HUES6 (cell line): ENCODE measurements around the gene MED31.

ENCODE experiments used
- H3K27ac ChIP-seq: 2 replicates; pipeline ENCODE4 v1.7.0; 2013; ENCODE audit warnings: low read depth, mild to moderate bottlenecking, low read length, inconsistent platforms
- H3K27me3 ChIP-seq: 2 replicates; pipeline ENCODE4 v1.6.1; 2013; ENCODE audit warnings: low read length; ENCODE audit not compliant: control insufficient read depth, insufficient read depth
- H3K36me3 ChIP-seq: 2 replicates; pipeline ENCODE4 v1.6.1; 2013; ENCODE audit warnings: low read length; ENCODE audit not compliant: control insufficient read depth, insufficient read depth
- H3K4me1 ChIP-seq: 2 replicates; pipeline ENCODE4 v1.6.1; 2013; ENCODE audit warnings: low read length; ENCODE audit not compliant: control insufficient read depth, insufficient read depth
- H3K4me3 ChIP-seq: 2 replicates; pipeline ENCODE4 v1.5.1; 2013; ENCODE audit warnings: low read depth, low read length
- H3K9ac ChIP-seq: one replicate; pipeline ENCODE4 v1.6.1; 2013; ENCODE audit warnings: mild to moderate bottlenecking, low read length
- H3K9me3 ChIP-seq: 2 replicates; pipeline ENCODE4 v1.6.1; 2013; ENCODE audit warnings: low read depth, low read length; ENCODE audit not compliant: control insufficient read depth, insufficient read depth

Gene MED31

DNA sequence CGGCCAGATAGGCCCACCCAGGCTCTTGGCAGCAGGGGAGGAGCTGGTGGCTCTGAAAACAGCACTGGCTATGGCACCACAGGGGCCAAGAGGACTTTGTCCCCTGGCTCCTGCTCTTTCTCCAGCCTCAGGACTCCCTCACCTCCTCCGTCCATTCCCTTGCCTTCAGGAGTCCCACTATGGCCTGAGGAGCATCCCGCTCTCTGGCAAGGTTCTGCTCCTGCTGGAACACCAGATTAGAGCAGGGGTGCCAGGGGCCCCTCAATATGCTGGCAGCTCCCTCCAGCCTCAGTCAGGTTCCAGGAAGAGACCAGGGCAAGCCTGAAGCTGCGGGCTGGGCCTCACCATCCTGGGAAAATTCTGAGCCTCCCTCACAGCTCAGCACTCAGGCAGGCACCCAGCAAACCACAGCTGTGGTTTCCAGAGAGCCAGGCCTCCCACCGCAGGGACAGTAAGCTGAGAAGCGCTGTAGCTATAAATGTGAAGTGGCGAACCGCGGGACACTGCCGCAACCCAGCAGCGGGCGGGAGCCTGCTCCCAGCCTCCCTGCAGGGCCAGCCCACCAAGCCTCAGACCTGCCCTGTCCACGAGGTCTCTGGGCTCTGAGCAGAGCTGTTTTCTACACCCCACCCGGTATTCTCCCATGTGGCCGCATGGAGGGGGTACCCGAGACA, 25.9 kb upstream of the MED31 start:
- H3K36me3 ChIP-seq, result no peaks in the 10 kb centered on the region
- no peaks in the 10 kb centered on the region for H3K9me3 ChIP-seq
- no peak overlapping the region for H3K9ac ChIP-seq
- no peak overlapping the region for H3K4me3 ChIP-seq
- no peaks in the 10 kb centered on the region for H3K27me3 ChIP-seq
- H3K4me1 ChIP-seq, result peaks cover 12% of the 10 kb centered on the region; the same call in 1 of the 2 replicates
- no peak overlapping the region for H3K27ac ChIP-seq

DNA sequence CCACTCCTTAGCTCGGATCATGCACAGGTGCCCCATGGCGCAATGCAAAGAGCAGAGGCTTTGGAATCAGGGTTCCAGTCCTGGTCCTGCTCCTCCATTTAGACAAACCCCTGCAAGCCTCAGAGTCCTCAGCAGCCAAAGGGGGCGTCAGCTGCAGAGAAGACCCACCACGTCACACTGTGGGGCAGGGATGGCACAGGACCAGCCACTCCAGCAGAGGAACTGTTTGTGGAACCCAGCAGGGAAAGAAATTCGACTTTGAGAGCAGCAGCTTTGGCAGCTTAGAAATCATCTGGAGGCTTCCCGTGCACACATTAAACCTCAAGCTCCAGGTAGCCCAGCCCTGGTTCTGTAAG, 25.4 kb upstream of the MED31 start:
- no peaks in the 10 kb centered on the region for H3K9me3 ChIP-seq
- peaks cover 12% of the 10 kb centered on the region; the same call in 1 of the 2 replicates for H3K4me1 ChIP-seq
- no peak overlapping the region for H3K9ac ChIP-seq
- no peaks in the 10 kb centered on the region for H3K27me3 ChIP-seq
- H3K4me3 ChIP-seq, result no peak overlapping the region
- H3K36me3 ChIP-seq, result no peaks in the 10 kb centered on the region
- no peak overlapping the region for H3K27ac ChIP-seq

DNA sequence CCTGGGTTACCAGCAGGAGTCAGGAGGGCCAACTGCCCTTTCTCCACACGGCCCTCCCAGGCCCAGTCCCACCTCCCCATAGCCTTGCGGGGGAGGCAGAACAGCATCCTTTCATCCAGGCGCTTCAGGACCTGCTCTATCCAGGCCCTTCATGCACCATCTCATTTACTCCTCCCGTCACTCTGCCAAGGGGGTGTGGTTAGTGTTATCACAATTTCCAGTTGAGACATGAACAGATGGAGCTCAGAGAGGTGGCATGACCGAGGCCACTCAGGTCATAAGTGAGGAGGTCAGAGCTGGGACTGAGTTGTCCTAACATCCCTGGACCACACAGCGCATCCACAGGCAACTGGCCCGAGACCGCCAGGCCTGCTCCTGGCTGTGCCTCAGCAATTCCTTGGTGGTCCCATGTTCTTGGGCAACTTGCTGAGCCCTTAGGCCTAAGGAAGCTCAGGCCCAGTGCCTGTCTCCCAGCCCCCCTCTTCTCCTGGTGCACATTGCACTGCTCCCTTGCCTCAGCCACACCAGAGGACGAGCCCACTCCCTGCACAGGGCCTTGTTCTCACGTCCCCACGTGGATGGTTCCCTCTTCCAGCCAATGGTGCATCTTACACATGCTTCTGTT, 23.9 kb upstream of the MED31 start:
- Histone ChIP-seq H3K27ac (no peak overlapping the region), H3K27me3 (no peaks in the 10 kb centered on the region), H3K36me3 (no peaks in the 10 kb centered on the region), H3K4me3 (no peak overlapping the region), H3K9ac (no peak overlapping the region), H3K4me1 (peaks cover 12% of the 10 kb centered on the region; the same call in 1 of the 2 replicates), H3K9me3 (no peaks in the 10 kb centered on the region)

DNA sequence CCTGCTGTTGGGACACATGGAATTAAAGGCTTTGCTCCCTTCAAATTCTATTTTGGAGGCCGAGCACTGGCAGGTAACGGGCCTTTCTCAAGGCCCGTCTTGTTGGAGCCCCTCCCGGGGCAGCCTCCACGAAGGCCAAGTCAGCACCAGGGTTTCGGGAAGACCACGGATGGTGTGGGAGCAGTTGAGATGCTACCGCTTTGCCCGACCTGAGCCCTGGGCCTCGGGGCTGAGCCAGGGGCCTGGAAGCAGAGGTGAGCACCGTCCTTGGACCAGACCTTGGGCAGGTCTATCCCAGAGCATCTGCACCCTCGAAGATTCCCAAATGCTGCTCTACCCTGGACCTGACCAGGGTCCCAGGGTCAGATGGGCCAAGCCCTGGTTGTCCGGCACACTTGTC, 23.2 kb upstream of the MED31 start:
- no peaks in the 10 kb centered on the region for H3K36me3 ChIP-seq
- no peak overlapping the region for H3K27ac ChIP-seq
- H3K4me1 ChIP-seq, result peaks cover 12% of the 10 kb centered on the region; the same call in 1 of the 2 replicates
- no peaks in the 10 kb centered on the region for H3K9me3 ChIP-seq
- H3K4me3 ChIP-seq, result no peak overlapping the region
- H3K27me3 ChIP-seq, result no peaks in the 10 kb centered on the region
- H3K9ac ChIP-seq, result no peak overlapping the region

DNA sequence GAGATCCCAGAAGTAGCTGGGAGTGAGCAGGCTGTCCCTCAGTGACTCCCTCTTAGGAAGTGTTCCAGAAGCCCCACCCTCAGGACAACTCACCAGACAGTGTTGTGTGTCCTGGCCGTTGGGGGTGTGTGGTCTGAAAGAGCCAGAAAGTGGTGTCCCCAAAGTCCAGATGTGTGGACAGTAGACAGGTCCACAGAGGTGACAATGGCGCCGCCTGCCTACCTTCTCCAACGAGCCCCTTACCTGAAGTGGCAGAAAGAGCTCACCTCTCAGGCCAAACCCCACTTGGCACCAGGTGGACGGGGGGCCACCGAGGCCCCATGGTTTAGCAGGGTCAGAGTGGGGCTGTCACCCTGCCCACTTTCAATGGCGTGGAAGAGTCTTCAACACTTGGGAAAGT, 20.0 kb upstream of the MED31 start:
- Histone ChIP-seq H3K9ac (no peak overlapping the region), H3K27ac (no peak overlapping the region), H3K9me3 (no peaks in the 10 kb centered on the region), H3K4me1 (peaks cover 5% of the 10 kb centered on the region; the same call in 1 of the 2 replicates), H3K4me3 (no peak overlapping the region), H3K36me3 (no peaks in the 10 kb centered on the region), H3K27me3 (no peaks in the 10 kb centered on the region)

DNA sequence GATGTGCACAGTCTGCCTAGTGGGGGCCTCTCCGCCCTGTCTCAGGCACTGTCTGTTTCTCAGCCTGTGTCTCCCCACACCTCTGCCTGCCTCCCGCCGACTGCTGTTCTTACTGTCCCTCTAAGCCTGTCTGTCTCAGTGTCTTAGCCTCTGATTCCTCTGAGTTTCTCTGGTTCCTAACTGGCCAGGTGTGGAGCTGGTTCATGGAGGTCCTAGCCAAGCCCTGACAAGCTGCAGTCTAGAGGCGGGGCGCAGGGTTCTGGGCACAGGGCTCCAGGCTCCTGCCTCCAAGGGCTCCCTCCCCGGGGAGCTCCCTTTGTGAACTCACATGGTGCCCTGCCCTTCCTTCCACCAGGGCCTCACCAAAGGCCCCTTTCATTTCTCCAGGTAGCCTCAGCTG, 19.6 kb upstream of the MED31 start:
- no peak overlapping the region for H3K4me3 ChIP-seq
- H3K9me3 ChIP-seq, result no peaks in the 10 kb centered on the region
- H3K4me1 ChIP-seq, result peaks cover 1% of the 10 kb centered on the region; the same call in 1 of the 2 replicates
- no peaks in the 10 kb centered on the region for H3K27me3 ChIP-seq
- no peaks in the 10 kb centered on the region for H3K36me3 ChIP-seq
- H3K9ac ChIP-seq, result no peak overlapping the region
- H3K27ac ChIP-seq, result no peak overlapping the region

DNA sequence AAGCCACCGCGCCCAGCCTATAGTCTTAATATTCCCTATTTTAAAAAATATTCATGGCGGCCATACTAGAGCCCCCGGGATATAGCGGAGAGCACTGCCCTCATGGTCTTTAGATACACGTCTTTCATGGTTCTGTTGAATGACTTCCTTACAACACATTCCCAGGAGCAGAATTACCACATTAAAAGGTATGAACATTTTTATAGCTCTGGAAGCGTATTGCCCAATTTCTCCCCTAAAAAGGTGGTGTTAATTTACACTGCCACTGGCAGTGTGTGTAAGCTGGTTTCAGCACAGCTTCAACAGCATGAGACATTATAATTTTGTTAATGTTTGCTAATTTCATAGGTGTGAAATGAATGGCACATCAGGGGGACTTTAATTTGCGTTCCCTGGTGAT, 19.2 kb upstream of the MED31 start:
- no peaks in the 10 kb centered on the region for H3K9me3 ChIP-seq
- H3K36me3 ChIP-seq, result no peaks in the 10 kb centered on the region
- H3K27me3 ChIP-seq, result no peaks in the 10 kb centered on the region
- H3K27ac ChIP-seq, result no peak overlapping the region
- no peak overlapping the region for H3K4me3 ChIP-seq
- no peaks in the 10 kb centered on the region for H3K4me1 ChIP-seq
- no peak overlapping the region for H3K9ac ChIP-seq

DNA sequence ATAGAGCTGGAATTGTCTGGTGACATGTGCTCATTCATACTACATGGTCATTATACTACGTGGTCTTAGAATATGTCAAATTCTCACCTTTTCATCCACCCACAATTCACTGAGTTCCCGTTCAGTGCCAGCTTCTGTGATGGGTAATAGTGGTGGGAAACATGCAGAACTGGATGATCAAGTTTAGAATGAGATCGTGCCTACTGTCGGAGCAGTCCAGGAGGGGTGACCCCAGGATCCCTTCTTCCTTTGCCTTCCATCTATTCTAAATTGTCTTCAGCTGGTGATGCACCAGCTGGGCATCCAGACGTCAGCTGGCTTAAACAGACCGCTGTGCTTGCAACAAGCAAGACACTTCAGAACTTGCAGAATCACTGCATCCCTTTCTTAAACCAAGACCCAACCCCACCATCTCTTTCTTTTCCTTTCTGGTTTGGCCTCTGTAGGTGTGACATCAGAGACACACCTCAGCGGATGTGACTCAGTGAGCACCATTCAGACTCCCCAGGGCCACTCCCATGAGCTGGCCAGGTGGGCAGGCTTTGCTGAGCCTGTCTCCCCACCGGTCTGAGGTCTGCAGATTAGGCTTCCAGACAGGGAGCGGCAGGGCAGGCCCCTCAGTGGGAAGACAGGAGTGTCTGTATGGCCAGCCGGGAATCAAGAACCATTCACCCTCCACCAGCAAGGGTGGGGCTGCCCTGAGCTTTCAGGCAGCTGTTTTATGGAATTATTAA, 18.2 kb upstream of the MED31 start:
- H3K27ac ChIP-seq, result no peak overlapping the region
- H3K9me3 ChIP-seq, result no peaks in the 10 kb centered on the region
- no peaks in the 10 kb centered on the region for H3K4me1 ChIP-seq
- H3K27me3 ChIP-seq, result peaks cover 4% of the 10 kb centered on the region; the same call in 1 of the 2 replicates
- no peak overlapping the region for H3K4me3 ChIP-seq
- H3K9ac ChIP-seq, result no peak overlapping the region
- H3K36me3 ChIP-seq, result no peaks in the 10 kb centered on the region

DNA sequence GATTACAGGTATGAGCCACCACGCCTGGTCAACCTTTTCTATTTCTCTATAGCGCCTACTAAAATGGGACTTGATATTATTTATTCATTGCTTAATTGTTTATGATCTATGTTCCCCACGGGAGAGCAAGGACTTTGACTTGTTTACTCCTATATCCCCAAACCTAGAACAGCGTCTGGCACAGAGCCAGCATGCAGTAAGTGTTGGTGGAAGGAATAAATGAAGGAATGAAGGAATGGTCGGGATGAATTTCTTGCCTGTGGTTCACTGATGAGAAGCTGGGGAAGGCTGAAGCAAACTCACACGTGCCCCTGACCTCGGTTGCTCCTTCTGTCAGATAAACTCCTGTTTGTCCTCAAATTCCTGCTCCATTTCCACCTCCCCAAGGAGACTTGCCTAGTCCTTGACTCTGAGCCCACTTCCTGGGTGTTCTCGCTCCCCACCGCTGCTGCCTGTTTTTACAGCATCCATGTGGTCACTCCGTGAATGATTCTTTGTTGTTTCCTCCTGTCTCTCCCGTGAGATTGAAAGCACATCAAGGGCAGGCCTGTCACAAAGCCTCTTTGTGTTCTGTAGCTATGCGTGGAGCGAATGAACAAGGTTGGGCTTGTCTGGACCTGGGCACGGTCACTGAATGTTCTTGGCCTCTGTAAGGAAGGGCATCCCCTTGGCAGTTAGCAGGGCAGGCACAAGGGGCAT, 17.5 kb upstream of the MED31 start:
- Histone ChIP-seq H3K27ac (no peak overlapping the region), H3K4me1 (no peaks in the 10 kb centered on the region), H3K4me3 (no peak overlapping the region), H3K9ac (no peak overlapping the region), H3K27me3 (peaks cover 4% of the 10 kb centered on the region; the same call in 1 of the 2 replicates), H3K36me3 (no peaks in the 10 kb centered on the region), H3K9me3 (no peaks in the 10 kb centered on the region)

DNA sequence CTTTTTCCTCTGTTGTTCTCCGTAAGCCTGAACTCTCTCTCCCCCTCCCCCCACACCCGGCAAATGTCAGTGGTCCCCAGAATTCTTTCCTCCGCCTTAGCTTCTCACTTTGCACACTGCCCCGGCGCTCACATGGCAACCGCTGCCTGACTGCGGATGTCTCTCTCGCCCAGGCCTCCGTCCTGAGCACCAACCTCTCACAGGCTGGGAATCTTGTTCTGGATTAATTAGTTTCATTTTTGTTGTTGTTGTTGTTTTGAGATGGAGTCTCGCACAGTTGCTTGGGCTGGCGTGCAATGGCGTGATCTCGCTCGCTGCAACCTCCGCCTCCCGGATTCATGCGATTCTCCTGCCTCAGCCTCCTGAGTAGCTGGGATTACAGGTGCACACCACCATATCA, 16.8 kb upstream of the MED31 start:
- Histone ChIP-seq H3K4me1 (no peaks in the 10 kb centered on the region), H3K9ac (no peak overlapping the region), H3K9me3 (no peaks in the 10 kb centered on the region), H3K36me3 (no peaks in the 10 kb centered on the region), H3K27me3 (peaks cover 4% of the 10 kb centered on the region; the same call in 1 of the 2 replicates), H3K4me3 (no peak overlapping the region), H3K27ac (no peak overlapping the region)

DNA sequence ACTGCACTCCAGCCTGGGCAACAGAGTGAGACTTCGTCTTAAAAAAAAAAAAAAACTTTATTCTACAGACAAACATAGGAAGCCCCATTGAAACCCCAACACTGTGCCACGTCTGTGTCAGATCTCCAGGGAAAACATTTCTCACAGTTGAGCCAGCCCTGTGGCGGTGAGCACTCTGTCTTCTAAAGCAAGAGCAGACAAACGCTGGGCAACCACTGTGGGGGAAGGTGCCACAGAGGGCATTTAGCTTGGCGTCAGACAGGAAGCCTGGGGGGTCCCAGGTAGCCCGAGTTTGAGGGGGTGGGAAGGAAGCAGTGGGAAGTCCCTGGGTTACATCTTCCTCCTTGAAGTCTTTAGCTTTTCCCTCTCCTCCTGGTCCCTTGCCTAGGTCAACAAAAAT, 16.1 kb upstream of the MED31 start:
- Histone ChIP-seq H3K9ac (no peak overlapping the region), H3K4me1 (no peaks in the 10 kb centered on the region), H3K27ac (no peak overlapping the region), H3K4me3 (no peak overlapping the region), H3K36me3 (no peaks in the 10 kb centered on the region), H3K27me3 (peaks cover 4% of the 10 kb centered on the region; the same call in 1 of the 2 replicates), H3K9me3 (no peaks in the 10 kb centered on the region)
